GM18511 (cell line): ENCODE measurements around the gene HOXD3.

Experiments
- ATAC-seq: cut with Tn5 transposase; IDR thresholded peaks from one replicate; pipeline ENCODE4 v1.9.1; 2021; ENCODE audit warnings: mild to moderate bottlenecking, moderate library complexity; ENCODE audit not compliant: unreplicated experiment

Gene HOXD3

DNA sequence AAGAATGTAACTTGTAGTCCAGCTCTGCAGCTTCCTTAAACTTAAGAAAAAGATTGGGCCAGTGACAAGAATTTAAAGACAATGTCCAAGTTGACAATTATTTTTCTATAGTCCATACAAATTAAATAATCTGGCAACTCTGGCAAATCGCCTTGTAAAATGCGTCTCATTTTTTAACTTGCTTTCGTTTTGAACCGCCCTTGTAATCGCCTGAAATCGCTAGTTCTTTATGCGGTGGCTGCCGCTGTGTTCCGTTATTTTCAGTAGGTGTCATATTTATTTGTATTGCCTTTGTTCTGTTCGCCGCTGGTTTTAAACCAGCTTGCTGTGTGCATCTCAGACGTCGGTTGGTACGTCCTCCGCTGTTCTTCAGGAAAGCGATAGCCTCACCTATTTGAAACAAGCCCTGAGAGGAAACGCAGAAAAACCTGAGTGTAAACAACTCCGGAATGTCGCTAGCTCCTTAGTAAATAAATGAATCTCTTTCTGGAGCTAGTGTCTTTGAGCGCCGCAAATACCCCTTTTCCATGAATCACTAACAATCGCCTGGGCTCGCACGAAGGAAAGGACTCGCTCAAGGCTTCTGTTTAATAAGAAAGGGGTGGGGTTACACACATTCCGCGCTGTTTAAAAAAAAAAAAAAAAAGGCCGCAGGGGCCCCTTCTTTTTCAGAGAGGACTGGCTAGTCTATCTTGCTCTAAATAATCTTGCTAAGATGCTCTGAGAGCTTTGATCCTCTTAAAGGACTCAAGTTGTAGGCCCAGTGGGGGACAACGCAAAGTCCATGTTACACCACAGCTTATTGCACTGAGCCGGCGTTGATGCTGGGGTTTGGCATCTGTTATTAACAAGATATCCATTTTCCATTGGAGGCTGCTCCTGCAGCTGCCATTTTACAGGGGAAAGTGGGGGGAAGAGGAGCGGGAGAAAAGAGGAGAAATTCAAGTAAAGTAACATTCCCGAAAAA, 24.6 kb upstream of the HOXD3 start:
- ATAC-seq = no peak

DNA sequence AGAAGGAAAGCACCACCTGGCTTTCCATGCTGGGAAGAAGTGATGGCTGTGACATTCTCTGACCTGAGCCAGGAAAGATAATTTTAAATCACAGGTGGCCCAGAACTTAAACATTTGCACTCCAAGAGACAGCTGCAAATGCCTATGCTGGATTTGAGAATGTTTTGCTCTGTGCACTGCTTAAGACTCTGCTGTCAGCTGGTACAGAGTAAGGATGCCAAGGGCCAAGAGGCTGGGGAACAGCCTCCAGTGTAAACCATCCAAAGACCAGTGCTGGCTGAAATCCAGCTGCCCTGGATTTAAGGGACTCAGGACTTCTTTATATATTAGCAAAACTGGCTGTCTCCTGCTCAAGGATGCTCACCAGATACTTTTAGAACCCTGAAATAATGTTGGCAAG, 23.7 kb upstream of the HOXD3 start:
- ATAC-seq = no peak

- ATAC-seq = no peak
Measured at GRCh38 chr2:176134035-176134434, 23.1 kb upstream of the HOXD3 start.

DNA sequence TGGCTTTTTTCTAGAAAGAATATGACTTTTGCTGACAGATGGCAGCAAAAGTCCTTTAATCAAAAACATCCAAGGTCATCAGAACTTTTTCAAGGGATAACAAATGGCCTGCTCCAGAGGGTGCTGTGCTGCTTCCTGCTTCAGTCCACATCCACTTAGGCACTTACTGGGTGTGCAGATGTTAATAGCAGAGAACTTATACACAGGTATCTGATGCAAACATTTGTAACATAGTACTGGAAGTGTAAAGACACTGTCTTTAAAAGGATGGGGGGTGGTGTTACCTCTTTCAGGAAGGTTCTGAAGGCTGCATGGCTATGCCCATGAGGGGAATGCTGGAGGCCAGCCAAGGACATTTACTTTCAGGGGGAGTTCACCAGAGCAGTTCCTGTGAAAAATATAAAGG, 22.1 kb upstream of the HOXD3 start:
- ATAC-seq = no peak

DNA sequence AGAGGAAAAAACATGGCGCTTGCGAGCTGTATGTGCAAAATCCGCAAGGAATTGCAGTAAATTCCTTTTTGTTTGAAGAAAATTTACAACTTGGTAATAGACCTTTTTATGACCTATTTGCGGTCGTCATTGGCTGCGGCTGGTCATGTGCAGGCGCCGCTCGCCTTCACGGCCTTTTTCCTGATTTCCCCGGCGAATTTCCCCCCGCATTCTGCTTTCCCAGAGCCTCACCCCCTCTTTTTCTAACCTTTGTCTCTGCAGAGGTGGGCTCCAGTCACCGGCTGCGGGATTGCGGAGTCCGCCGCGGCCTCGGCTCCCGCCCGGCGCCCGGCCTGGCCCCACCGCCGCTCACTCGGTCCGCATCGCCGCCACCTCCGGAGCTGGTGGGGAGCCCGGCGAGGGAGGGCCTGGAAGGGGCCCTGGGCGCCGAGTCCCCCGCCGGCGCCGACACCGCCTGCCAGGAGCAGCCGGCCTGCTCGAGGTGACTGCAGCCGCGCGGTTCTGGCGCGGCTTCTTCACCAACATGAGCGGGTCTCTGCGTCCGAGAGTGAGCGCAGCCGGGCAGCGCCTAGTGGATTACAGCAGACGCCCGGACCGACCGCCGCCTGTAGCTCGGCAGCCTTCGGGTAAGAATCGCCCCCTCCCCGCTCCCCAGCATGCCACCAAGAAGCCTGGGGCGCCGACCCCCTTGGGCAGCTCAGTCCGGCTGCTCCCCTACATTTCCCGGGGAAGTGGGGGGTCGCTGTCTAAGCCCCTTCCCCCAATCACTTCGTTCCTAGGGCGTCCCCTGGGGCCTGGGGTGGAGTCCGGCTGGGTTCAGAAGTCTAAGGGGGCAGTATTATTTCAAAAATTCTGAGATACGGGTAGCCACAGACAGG, 20.5 kb upstream of the HOXD3 start:
- ATAC-seq = no peak

DNA sequence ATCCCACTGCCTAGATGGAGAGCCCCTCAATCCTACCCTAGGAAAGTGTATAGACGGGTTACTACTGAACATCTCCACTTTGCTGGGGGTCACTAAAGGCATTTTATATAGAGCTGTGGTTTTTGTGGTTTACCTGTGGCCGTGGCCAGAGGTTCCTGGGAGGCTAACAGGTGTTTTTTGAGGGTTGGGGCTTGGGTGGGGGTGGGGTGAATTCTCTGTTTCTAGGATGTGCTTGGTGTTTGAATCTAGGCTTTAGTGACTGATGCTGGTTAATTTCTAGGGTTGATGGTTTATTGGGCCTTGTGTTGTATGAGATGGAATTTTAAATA, 19.9 kb upstream of the HOXD3 start:
- no peak for ATAC-seq

- ATAC-seq = no peak
Measured at GRCh38 chr2:176137906-176138305, 19.2 kb upstream of the HOXD3 start.

DNA sequence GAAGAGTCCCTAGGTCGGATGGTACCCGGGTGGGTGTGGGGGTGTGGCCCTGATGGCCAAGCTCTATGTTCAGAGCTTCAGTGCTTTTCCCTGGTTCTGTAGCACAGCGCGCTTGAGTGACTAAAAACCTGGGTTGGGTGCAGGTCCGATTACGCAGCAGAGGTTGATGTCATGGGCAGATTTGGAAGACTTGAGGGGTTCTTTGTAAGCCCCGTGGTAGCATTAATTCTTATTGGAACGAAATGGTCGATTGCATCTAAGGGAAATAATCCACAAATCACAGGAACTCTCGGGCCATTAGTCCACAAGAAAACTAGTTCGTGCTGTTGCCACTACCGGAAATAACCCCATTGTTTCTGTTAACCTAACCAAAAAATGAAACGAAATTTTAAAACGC, 18.6 kb upstream of the HOXD3 start:
- ATAC-seq = no peak

GRCh38 chr2:176138923-176139660, 18.0 kb upstream of the HOXD3 start:
- ATAC-seq = no peak

DNA sequence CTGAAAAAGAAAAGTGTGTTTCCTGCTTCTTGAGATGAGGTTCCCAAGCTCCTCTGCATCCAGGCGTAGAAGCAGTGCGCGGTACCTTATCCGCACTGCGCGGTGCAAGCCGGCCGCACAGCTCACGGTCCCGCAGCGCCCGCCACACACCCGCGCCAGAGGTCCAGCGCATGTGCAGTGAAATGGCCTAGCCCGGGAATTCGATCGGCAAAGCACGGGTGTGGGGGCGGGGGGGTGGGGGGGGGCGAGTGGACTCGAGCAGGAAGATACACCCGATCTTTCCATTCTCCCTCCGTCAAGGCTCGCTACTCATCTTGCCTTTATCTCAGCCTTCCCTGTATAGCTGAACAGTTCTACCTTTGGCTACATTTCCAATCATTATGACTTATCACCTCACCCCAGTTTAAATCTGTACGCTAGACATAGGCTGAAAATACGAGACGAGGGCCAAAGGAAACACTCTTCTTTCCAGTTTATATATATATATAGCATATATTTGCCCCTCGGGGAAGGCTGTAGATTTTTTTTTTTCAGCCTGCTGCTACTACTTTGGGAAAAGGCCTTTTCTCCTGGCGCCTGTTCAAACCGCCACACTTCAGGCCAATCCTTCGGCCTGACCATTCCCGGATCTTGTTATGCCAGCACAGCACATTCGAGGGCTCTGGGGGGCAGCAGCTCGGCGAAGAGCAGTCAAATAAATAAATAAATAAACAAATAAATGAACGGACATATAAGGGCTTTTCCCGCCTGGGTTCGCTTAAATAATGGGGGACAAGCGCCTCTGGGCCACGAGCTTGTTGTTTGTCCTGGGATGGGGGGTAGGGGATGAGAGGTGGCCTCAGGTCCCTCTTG, 17.2 kb upstream of the HOXD3 start:
- ATAC-seq = no peak

DNA sequence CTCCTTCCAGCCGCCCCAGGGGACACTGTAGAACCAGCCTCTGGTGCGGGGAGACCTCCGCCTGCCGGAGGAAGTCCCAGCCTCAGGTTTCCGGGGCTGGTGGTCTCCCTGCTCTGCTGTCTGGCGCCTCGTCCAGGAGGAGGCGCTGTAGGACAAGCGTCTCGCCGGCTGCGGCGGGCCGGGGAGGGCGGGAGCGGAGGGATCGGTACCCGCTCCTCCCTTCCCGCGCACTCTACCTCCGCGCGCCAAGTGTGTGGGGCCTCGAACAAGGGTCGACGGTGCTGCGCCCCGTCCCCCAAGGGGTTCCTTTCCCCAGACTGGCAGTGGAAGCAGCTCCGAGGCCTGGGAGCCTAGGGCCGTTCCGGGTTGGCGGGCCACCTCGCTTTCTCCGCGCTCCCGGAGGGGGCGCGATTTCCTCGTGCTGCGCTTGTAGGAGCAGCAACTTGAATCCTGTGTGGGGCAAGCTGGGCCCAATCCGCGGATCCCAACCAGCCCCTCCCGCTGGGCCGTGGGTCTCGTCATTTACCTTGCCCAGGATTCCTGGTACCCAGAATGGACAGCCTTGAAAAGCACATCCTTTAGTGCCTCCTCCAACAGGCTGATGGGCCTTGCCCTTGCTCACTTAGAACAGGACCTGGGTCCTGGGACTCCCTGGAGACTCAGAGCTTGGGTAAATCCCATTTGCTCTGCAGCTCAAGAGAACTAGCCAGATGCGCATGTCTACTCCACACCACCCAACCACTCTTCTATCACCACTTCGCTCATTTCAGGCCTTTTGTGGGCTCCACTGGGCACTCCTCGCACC, 16.4 kb upstream of the HOXD3 start:
- ATAC-seq = peak; percentile 96

GRCh38 chr2:176142281-176142680, 14.8 kb upstream of the HOXD3 start:
- ATAC-seq = no peak

DNA sequence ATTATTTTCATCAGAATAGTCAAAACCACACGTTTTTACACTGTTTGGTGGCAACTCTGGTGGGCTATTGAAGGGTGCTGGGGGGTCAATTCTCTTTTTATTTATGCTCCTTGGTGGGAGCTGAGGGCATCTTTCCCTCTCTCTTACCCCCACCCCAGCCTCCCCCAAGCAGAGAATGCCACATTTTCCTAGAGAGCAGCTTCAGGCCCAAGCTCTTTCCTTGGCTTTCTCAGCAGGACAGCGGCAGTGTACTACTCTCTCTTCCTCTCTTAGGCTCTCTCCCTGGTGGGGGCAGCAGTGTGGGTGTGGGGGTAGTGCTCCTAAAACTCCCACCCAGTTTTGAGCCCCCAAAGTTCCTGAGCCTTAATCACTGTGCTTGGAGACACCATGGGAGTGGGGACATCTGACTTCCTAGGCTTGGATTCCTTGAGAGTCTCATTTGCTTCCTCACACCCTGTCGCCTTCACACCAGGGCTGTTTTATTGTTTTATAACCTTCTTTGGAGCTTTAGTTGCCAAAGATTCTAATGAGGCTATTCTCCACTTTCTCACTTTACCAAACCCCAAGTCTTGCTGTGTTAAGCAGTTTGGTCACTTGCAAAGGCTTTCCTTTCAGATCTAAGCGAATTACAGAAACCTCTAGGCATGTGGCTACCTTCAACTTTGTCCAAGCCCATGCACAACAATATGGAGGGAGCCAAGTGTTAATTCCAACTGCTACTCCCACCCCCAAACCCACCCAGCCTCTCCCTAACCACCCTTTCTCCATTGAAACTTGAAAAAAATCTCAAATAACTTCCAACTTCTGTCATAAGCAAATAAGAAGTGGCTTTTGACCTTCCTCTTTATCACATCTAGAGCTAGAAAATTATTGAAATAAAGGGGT, 11.8 kb upstream of the HOXD3 start:
- no peak for ATAC-seq

DNA sequence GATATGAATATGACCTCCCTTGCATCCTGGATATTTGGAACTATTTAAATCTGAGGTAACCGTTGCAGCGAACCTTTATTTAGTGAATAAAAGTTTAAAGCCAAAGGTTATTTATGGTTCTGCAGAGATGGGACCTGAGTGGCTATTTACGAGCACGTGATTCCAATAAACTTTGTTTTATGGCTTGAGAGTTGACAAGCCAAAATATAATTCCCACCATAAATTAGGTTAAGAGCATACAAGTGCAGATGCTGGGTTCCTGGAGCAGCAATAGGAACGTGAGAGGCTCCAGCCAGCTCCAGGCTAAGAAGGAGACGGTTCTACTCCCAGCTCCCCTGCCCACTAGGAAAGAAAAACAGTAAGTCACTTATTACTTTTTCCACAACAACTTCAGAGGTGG, 11.0 kb upstream of the HOXD3 start:
- ATAC-seq = no peak

DNA sequence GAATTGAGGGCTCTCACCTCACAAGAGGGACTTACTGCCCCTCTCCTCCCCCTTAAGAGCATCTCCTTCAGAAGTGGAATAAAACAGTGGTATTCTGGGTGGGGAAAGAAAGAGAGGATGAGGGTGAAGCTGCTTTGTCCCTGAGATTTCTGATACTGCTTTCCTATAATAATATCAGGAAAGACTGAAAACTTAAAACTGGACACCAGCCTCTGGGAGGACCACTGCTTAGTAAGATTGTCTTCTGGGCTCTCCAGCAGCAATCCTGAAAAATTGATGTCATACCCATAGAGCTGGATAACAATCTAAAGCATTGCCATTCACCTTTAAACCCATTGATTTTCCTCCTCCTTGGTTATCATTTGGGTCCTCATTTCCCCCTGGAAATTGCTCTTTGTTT, 10.5 kb upstream of the HOXD3 start:
- no peak for ATAC-seq

GRCh38 chr2:176147210-176147799, 9.8 kb upstream of the HOXD3 start:
- ATAC-seq = no peak

GRCh38 chr2:176147800-176148496, 9.2 kb upstream of the HOXD3 start:
- no peak for ATAC-seq
